Measurements from ENCODE around the gene SLC24A3.

Gene SLC24A3

GRCh38 chr20:19256906-19257595, 44.6 kb downstream of the SLC24A3 start:
- Histone ChIP-seq H3K27me3 (ENCODE audit: insufficient read depth, low read length, poor library complexity) (no peaks in the 10 kb centered on the region), H3K9ac (ENCODE audit: low read length) (no peak overlapping the region), H3K4me3 (ENCODE audit: low read length) (no peak overlapping the region), H2AK5ac (ENCODE audit: low read length) (no peak overlapping the region), H2BK5ac (ENCODE audit: low read length) (no peak overlapping the region), H3K18ac (ENCODE audit: low read length) (no peak overlapping the region), H3K4me2 (ENCODE audit: low read length) (no peak overlapping the region), H2BK120ac (ENCODE audit: low read depth, low read length) (no peak overlapping the region), H3K79me1 (ENCODE audit: low read length) (no peaks in the 10 kb centered on the region), H3K27ac (ENCODE audit: low read depth, low read length) (no peak overlapping the region), H3K56ac (ENCODE audit: low read length) (no peak overlapping the region), H4K5ac (ENCODE audit: low read length) (no peak overlapping the region), H3K4me1 (ENCODE audit: control insufficient read depth, low read depth, low read length) (no peaks in the 10 kb centered on the region), H2BK15ac (replicated peaks; ENCODE audit: low read depth) (no peak overlapping the region), H3K23ac (ENCODE audit: low read length) (no peak overlapping the region), H3K79me2 (ENCODE audit: control insufficient read depth, insufficient read depth, low read length) (no peaks in the 10 kb centered on the region), H4K8ac (ENCODE audit: low read depth, low read length) (no peak overlapping the region), H3K36me3 (ENCODE audit: control insufficient read depth, insufficient read depth, low read length) (no peaks in the 10 kb centered on the region), H3K4ac (ENCODE audit: low read depth, low read length) (no peak overlapping the region)
- WGBS (ENCODE audit: extremely low coverage, insufficient coverage, low lambda C conversion rate): no CpG with 5 or more reads among the region's 11 CpGs
- no peak for DNase-seq

- Histone ChIP-seq H2BK15ac (replicated peaks; ENCODE audit: low read depth) (no peak overlapping the region), H3K23ac (ENCODE audit: low read length) (no peak overlapping the region), H3K4me1 (ENCODE audit: control insufficient read depth, low read depth, low read length) (no peaks in the 10 kb centered on the region), H2BK120ac (ENCODE audit: low read depth, low read length) (no peak overlapping the region), H3K4ac (ENCODE audit: low read depth, low read length) (no peak overlapping the region), H4K5ac (ENCODE audit: low read length) (no peak overlapping the region), H3K27me3 (ENCODE audit: insufficient read depth, low read length, poor library complexity) (no peaks in the 10 kb centered on the region), H3K9ac (ENCODE audit: low read length) (no peak overlapping the region), H3K36me3 (ENCODE audit: control insufficient read depth, insufficient read depth, low read length) (no peaks in the 10 kb centered on the region), H3K4me3 (ENCODE audit: low read length) (no peak overlapping the region), H3K4me2 (ENCODE audit: low read length) (no peak overlapping the region), H2AK5ac (ENCODE audit: low read length) (no peak overlapping the region), H3K79me2 (ENCODE audit: control insufficient read depth, insufficient read depth, low read length) (no peaks in the 10 kb centered on the region), H3K27ac (ENCODE audit: low read depth, low read length) (no peak overlapping the region), H3K56ac (ENCODE audit: low read length) (no peak overlapping the region), H4K8ac (ENCODE audit: low read depth, low read length) (no peak overlapping the region), H3K79me1 (ENCODE audit: low read length) (no peaks in the 10 kb centered on the region), H3K18ac (ENCODE audit: low read length) (no peak overlapping the region), H2BK5ac (ENCODE audit: low read length) (no peak overlapping the region)
- WGBS (ENCODE audit: extremely low coverage, insufficient coverage, low lambda C conversion rate): no CpG with 5 or more reads among the region's 6 CpGs
- DNase-seq: no peak
Measured at GRCh38 chr20:19257865-19258264, 45.4 kb downstream of the SLC24A3 start.

- Histone ChIP-seq H3K79me1 (ENCODE audit: low read length) (no peaks in the 10 kb centered on the region), H3K4ac (ENCODE audit: low read depth, low read length) (no peak overlapping the region), H3K79me2 (ENCODE audit: control insufficient read depth, insufficient read depth, low read length) (no peaks in the 10 kb centered on the region), H3K4me2 (ENCODE audit: low read length) (no peak overlapping the region), H3K4me1 (ENCODE audit: control insufficient read depth, low read depth, low read length) (no peaks in the 10 kb centered on the region), H3K4me3 (ENCODE audit: low read length) (no peak overlapping the region), H3K23ac (ENCODE audit: low read length) (no peak overlapping the region), H3K36me3 (ENCODE audit: control insufficient read depth, insufficient read depth, low read length) (no peaks in the 10 kb centered on the region), H3K56ac (ENCODE audit: low read length) (no peak overlapping the region), H3K27me3 (ENCODE audit: insufficient read depth, low read length, poor library complexity) (no peaks in the 10 kb centered on the region), H2AK5ac (ENCODE audit: low read length) (no peak overlapping the region), H2BK15ac (replicated peaks; ENCODE audit: low read depth) (no peak overlapping the region), H3K9ac (ENCODE audit: low read length) (no peak overlapping the region), H4K8ac (ENCODE audit: low read depth, low read length) (no peak overlapping the region), H2BK5ac (ENCODE audit: low read length) (no peak overlapping the region), H2BK120ac (ENCODE audit: low read depth, low read length) (no peak overlapping the region), H3K27ac (ENCODE audit: low read depth, low read length) (no peak overlapping the region), H3K18ac (ENCODE audit: low read length) (no peak overlapping the region), H4K5ac (ENCODE audit: low read length) (no peak overlapping the region)
- DNase-seq: no peak
- WGBS (ENCODE audit: extremely low coverage, insufficient coverage, low lambda C conversion rate): no CpG with 5 or more reads among the region's 7 CpGs
Measured at GRCh38 chr20:19259141-19259591, 46.7 kb downstream of the SLC24A3 start.

- no CpG with 5 or more reads among the region's 9 CpGs for WGBS (ENCODE audit: extremely low coverage, insufficient coverage, low lambda C conversion rate)
- Histone ChIP-seq H3K56ac (ENCODE audit: low read length) (no peak overlapping the region), H3K4me3 (ENCODE audit: low read length) (no peak overlapping the region), H3K27me3 (ENCODE audit: insufficient read depth, low read length, poor library complexity) (no peaks in the 10 kb centered on the region), H2BK15ac (replicated peaks; ENCODE audit: low read depth) (no peak overlapping the region), H2BK120ac (ENCODE audit: low read depth, low read length) (no peak overlapping the region), H3K18ac (ENCODE audit: low read length) (no peak overlapping the region), H2AK5ac (ENCODE audit: low read length) (no peak overlapping the region), H3K23ac (ENCODE audit: low read length) (peak overlapping the region; percentile 80), H3K79me2 (ENCODE audit: control insufficient read depth, insufficient read depth, low read length) (no peaks in the 10 kb centered on the region), H2BK5ac (ENCODE audit: low read length) (no peak overlapping the region), H3K4me1 (ENCODE audit: control insufficient read depth, low read depth, low read length) (no peaks in the 10 kb centered on the region), H3K36me3 (ENCODE audit: control insufficient read depth, insufficient read depth, low read length) (no peaks in the 10 kb centered on the region), H4K8ac (ENCODE audit: low read depth, low read length) (no peak overlapping the region), H3K27ac (ENCODE audit: low read depth, low read length) (no peak overlapping the region), H3K79me1 (ENCODE audit: low read length) (no peaks in the 10 kb centered on the region), H3K4ac (ENCODE audit: low read depth, low read length) (no peak overlapping the region), H3K4me2 (ENCODE audit: low read length) (no peak overlapping the region), H3K9ac (ENCODE audit: low read length) (no peak overlapping the region), H4K5ac (ENCODE audit: low read length) (no peak overlapping the region)
- DNase-seq: no peak
Measured at GRCh38 chr20:19260412-19261090, 48.1 kb downstream of the SLC24A3 start.

DNA sequence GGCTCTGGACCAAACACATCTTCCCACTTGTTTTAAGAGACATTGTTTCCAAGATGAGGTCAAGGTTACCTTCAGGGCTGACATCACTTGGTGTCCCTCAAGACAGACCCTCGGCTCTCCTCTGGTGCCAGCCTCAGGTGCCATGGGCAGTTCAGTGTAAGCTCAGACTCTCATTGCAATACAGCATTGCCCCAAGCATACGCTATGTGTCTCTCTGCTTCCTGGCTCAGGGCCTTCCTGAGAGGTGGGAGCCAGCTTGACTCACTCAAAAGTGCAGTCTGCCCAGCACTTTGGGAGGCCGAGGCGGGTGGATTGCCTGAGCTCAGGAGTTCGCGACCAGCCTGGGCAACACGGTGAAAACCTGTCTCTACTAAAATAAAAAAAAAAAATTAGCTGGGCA, 51.7 kb downstream of the SLC24A3 start:
- Histone ChIP-seq H2BK120ac (ENCODE audit: low read depth, low read length) (no peak overlapping the region), H3K4me3 (ENCODE audit: low read length) (no peak overlapping the region), H3K27ac (ENCODE audit: low read depth, low read length) (no peak overlapping the region), H3K18ac (ENCODE audit: low read length) (no peak overlapping the region), H3K27me3 (ENCODE audit: insufficient read depth, low read length, poor library complexity) (no peaks in the 10 kb centered on the region), H3K79me2 (ENCODE audit: control insufficient read depth, insufficient read depth, low read length) (no peaks in the 10 kb centered on the region), H2AK5ac (ENCODE audit: low read length) (no peak overlapping the region), H4K8ac (ENCODE audit: low read depth, low read length) (no peak overlapping the region), H3K36me3 (ENCODE audit: control insufficient read depth, insufficient read depth, low read length) (no peaks in the 10 kb centered on the region), H3K4me2 (ENCODE audit: low read length) (no peak overlapping the region), H3K79me1 (ENCODE audit: low read length) (no peaks in the 10 kb centered on the region), H4K5ac (ENCODE audit: low read length) (no peak overlapping the region), H3K56ac (ENCODE audit: low read length) (no peak overlapping the region), H2BK5ac (ENCODE audit: low read length) (no peak overlapping the region), H3K23ac (ENCODE audit: low read length) (no peak overlapping the region), H3K4ac (ENCODE audit: low read depth, low read length) (no peak overlapping the region), H2BK15ac (replicated peaks; ENCODE audit: low read depth) (no peak overlapping the region), H3K4me1 (ENCODE audit: control insufficient read depth, low read depth, low read length) (no peaks in the 10 kb centered on the region), H3K9ac (ENCODE audit: low read length) (no peak overlapping the region)
- no peak for DNase-seq
- no CpG with 5 or more reads among the region's 7 CpGs for WGBS (ENCODE audit: extremely low coverage, insufficient coverage, low lambda C conversion rate)

All from mesendoderm (in vitro differentiated cells).